GM12865 (cell line): ENCODE data around the gene PRAMEF5.
"Not testable (repeated sequence)": the region's sequence is repeated elsewhere in the genome, so short reads cannot be mapped to it uniquely, and the experiment has no call there.

Source experiments
- DNase-seq: peaks from one replicate; pipeline ENCODE4 v3.0.0; 2010; ENCODE audit warnings: low read depth
- H3K4me3 ChIP-seq: 2 replicates; pipeline ENCODE4 v1.5.1; 2011; ENCODE audit warnings: mild to moderate bottlenecking, low read depth, low read length, control low read depth
- CTCF ChIP-seq: IDR thresholded peaks from 2 replicates; pipeline ENCODE4 v1.5.1; 2011; ENCODE audit warnings: low read length, control low read depth, low read depth, inconsistent platforms; ENCODE audit not compliant: insufficient read depth; ENCODE audit errors: missing control alignments

PRAMEF5 gene

DNA sequence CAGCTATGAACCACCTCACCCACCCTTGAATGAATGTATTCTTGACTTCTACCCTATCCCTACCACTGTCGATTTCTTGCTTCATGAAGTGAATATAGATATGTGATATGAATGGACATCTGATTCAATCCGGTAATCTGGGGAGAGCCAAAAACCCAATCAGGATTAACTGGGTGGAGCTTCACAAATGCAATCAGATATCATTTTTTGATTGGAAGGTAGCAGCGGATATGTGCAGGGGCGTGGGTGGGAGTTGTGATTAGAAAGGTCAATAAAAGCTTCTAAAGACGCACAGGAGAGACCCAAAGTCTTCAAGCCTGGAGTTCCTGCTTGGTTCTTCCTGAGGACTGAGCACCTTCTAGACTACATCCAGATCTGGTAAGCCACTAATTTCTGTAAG, at the start of gene PRAMEF5:
PRAMEF5 (plus strand) TSS at position 301 of the 400 bp plus-strand sequence. CDS start 5,071 bp downstream, outside the sequence.
- H3K4me3 ChIP-seq, DNase-seq: not testable (repeated sequence)

DNA sequence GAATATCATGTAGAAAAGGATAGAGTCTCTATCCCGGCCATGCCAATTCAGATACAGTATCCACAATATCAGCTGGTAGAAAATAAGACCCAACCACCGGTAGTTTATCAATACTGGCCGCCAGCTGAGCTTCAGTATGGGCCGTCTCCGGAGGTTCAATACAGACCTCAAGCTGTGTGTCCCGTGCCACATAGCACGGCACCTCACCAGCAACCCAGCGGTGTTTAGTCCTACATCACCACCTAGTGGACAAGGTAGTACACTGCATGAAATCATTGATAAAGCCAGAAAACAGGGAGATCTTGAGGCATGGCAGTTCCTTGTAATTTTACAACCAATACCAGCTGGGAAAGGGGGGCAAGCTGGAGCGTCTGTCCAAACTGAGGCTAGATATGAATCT, 45.3 kb upstream of the PRAMEF5 start:
- not testable (repeated sequence) for DNase-seq, H3K4me3 ChIP-seq

DNA sequence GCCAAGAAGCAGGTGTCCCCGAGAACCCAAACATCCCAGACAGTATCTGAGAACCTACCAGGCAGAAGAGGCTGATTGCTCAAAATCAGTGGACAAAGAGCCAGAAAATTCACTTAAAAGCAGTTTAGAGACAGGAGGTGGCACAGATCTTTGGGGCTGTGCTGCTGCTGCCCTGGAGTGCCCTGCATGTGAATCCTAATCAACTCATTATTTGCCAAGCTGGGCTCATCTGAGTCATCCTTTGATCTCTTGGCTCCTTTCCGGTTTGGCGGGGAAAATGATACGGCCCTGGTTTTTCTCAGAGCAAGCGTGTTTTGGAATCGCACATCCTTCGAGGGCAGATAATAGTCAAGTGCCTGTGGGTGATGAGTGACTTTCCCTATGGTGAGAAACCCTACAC, 37.4 kb upstream of the PRAMEF5 start:
- DNase-seq, H3K4me3 ChIP-seq: not testable (repeated sequence)

DNA sequence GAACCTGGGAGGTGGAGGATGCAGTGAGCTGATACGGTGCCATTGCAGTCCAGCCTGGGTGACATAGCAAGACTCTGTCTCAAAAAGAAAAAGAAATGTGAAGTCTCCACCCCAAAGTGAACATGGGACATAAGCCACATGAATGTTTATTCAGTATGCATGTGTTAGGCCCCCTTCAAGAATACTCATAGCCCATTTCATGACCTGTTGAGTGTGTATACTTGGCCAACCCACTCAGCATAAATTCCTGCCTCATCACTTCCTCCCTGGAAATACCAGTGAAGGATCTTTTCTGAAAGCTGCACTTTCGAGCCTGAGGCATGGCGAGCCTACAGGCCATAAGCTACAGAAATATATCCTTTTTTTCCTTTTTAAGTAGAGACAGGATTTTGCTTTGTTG, 34.8 kb upstream of the PRAMEF5 start:
- H3K4me3 ChIP-seq = not testable (repeated sequence)

DNA sequence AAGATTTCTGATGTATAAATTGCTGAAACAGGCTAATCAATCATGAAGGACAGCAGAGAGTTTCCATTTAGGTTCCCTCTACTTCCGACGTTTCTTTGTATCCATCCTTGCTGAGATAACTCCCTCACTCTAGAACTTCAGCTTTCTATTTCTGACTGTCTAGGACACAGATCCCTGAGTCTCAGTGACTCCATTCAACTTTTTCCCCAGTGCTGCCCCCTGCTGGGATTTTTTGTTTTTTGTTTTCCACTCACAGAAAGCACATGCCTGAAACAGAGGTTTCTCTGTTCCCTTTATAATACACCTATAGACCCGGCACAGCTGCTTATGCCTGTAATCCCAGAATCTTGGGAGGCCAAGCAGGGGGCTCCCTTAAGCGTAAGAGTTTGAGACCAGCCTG, 31.2 kb upstream of the PRAMEF5 start:
- not testable (repeated sequence) for DNase-seq, H3K4me3 ChIP-seq

More for the DNA sequence above, 34.8 kb upstream of the PRAMEF5 start:
- DNase-seq = not testable (repeated sequence)

DNA sequence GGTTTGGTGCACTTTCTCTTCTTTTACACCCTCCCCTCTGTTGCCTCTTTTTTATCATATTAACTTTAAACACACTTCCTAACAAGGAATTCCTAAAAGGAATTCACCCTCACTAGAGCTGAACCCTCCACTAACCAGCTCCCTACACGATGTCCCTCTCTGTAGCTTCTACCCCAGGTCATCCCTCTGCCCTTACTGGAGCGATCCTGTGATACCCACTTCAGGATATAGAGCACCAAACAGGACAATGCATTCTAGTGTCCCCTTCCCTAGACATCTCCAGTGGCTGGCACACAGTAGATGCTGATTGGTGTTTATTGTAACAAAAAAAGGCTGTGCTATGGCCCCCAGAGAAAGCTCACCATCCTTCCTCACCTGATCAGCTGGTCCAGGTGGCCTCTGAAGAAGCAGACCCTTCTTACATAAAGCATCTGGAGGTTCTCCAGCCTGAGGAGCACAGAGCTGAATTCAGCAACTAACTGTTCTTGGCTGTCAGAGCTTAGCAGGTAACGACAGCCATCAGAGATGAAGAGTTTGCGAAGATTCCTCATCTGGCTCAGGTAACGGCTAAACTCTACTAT, 29.4 kb upstream of the PRAMEF5 start:
- no peak overlapping the region for H3K4me3 ChIP-seq
- DNase-seq = no peak
- TF ChIP-seq CTCF = no peak

- H3K4me3 ChIP-seq, DNase-seq: not testable (repeated sequence)
Measured at GRCh38 chr1:13225675-13226204, 28.3 kb upstream of the PRAMEF5 start, which contains the start of gene PRAMEF18. Gene PRAMEF18 (minus strand): TSS chr1:13226154. CDS start chr1:13226106, 48 bp downstream.

GRCh38 chr1:13227271-13228055, 26.5 kb upstream of the PRAMEF5 start:
- DNase-seq = not testable (repeated sequence)

GRCh38 chr1:13228343-13228781, 25.6 kb upstream of the PRAMEF5 start:
- TF ChIP-seq CTCF = peak; percentile 69
- DNase-seq = peak; percentile 50
- H3K4me3 ChIP-seq = no peak overlapping the region

More at GRCh38 chr1:13227271-13228055, 26.5 kb upstream of the PRAMEF5 start:
- not testable (repeated sequence) for H3K4me3 ChIP-seq

DNA sequence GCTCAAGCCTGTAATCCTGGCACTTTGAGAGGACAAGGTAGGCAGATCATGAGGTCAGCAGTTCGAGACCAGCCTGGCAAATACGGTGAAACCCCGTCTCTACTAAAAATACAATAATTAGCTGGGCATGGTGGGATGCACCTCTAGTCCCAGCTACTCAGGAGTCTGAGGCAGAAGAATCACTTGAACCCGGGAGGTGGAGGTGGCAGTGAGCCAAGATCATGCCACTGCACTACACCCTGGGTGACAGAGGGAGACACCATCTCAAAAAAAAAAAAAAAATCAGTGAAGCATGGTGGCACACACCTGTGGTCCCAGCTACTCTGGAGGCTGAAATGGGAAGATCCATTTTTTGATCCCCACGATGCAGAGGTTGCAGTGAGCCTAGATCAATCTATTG, 23.9 kb upstream of the PRAMEF5 start:
- DNase-seq = not testable (repeated sequence)

DNA sequence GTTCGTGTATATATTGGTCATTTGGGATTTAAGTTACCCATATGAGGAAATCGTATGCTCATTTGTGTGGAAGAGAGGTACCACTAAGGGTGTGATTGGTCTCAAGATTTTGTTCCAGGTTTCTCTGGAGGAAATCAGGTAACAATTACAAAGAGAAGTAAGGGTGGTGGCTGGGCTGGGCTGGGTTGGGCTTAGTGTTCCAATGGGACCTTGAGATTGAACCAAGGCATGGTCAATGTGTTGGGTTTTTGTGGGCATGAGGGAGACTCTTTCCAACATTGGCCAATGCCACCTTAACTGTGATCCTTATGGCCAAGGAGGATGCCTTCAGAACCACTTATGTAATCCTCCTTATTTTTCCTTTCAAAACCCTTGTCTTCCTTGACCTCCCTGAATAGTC, 23.4 kb upstream of the PRAMEF5 start:
- not testable (repeated sequence) for DNase-seq, H3K4me3 ChIP-seq

More for the DNA sequence above, 23.9 kb upstream of the PRAMEF5 start:
- not testable (repeated sequence) for H3K4me3 ChIP-seq

DNA sequence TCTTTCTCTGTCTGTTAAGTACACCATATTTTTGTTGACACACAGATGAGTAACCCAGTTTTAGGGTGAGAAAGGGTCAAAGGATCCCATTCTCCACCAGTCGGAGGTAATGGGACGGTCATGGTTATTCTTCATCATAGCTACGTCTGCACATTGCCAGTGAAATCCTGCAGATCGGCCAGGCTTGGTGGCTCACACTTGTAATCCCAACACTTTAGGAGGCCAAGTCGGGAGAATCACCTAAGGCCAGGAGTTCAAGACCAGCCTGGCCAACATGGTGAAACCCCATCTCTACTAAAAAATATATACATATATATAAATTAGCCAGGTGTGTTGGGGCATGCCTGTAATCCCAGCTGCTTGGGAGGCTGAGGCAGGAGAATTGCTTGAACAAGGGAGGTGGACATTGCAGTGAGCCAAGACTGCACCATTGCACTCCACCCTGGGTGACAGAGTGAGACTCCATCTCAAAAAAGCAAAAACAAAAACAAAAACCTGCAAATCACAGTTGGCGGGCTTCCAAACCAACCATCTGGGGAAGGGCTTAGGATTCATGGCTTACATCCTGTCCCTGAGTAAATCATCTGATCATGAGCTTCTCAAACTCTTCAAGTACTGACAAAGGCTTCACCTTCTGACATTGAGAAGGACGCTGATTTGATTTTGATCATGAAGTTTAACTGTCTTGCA, 22.8 kb upstream of the PRAMEF5 start:
- DNase-seq, H3K4me3 ChIP-seq: not testable (repeated sequence)

- not testable (repeated sequence) for DNase-seq, H3K4me3 ChIP-seq
Measured at GRCh38 chr1:13232056-13232455, 21.9 kb upstream of the PRAMEF5 start.

- not testable (repeated sequence) for DNase-seq, H3K4me3 ChIP-seq
Measured at GRCh38 chr1:13234057-13234456, 19.9 kb upstream of the PRAMEF5 start.

DNA sequence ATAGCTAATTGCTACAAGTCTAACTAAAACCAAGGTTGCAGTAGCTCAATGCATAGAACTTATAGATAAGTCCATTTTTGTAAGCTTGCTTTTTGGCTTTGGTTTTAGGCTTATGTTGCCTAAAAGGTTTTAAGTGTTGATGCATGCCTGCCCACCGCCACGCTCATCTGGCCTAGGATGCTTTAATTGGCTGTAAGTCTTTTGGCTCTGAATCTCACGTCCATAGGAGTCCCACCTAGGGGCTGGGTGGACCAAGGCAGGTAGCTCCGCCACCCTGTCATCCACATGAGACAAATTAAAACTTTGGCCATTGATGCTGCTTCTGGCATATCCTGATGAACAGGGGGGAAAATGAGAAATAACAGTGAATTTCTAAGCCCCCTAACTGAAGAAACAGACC, 16.4 kb upstream of the PRAMEF5 start:
- H3K4me3 ChIP-seq = not testable (repeated sequence)

DNA sequence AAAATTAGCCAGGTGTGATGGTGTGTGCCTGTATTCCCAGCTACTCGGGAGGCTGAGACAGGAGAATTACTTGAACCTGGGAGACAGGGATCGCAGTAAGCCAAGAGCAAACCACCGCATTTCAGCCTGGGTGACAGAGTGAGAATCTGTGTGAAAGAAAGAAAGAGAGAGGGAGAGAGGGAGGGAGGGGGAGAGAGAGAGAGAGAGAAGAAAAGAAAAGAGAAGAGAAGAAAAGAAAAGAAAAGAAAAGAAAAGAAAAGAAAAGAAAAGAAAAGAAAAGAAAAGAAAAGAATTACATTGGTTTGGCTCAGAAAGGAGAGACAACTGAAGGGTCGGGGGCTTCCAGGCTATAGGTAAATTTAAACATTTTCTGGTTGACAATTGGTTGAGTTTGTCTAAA, 14.4 kb upstream of the PRAMEF5 start:
- DNase-seq, H3K4me3 ChIP-seq: not testable (repeated sequence)

More for the DNA sequence above, 16.4 kb upstream of the PRAMEF5 start:
- DNase-seq = not testable (repeated sequence)
